Activated CD8-positive, alpha-beta T cell treated with anti-CD3 and anti-CD28 coated beads for 36 hours (primary cell): ENCODE data around the gene KRTAP5-2. TPM values are rescaled to one million over a fixed set of nuclear protein-coding genes. Genes with fewer than 3 reads are reported as not detected.
"Not testable (repeated sequence)": the region's sequence is repeated elsewhere in the genome, so short reads cannot be mapped to it uniquely, and the experiment has no call there.

Source experiments
- ATAC-seq: fragments of 200-7000 bp; cut with Tn5 transposase; one replicate; pipeline ENCODE4 v1.10.0; 2021; ENCODE audit warnings: mild to moderate bottlenecking, moderate library complexity
- CTCF ChIA-PET: fragments of 350-600 bp; sonication (Branson Sonifier 250); formaldehyde crosslinking; loops from one replicate; lab custom pipeline; 2021; ENCODE audit warnings: antibody characterized with exemption; lab: Charles Lee
- POLR2A ChIA-PET: fragments of 350-600 bp; sonication (Branson Sonifier 250); formaldehyde crosslinking; loops from one replicate; lab custom pipeline; 2021; ENCODE audit warnings: antibody characterized with exemption; lab: Charles Lee
- DNase-seq: peaks from one replicate; pipeline ENCODE4 v3.0.0-alpha.2; 2020
- H3K27ac Mint-ChIP-seq: one replicate; pipeline ENCODE4 v1.8.0; 2021; ENCODE audit warnings: mild to moderate bottlenecking, mixed read lengths
- H3K27me3 Mint-ChIP-seq: one replicate; pipeline ENCODE4 v1.8.0; 2021; ENCODE audit warnings: mixed read lengths
- H3K36me3 Mint-ChIP-seq: one replicate; pipeline ENCODE4 v1.8.0; 2021; ENCODE audit warnings: low read depth, mixed read lengths
- H3K4me1 Mint-ChIP-seq: one replicate; pipeline ENCODE4 v1.8.0; 2021; ENCODE audit warnings: low read depth, mixed read lengths
- H3K4me3 Mint-ChIP-seq: one replicate; pipeline ENCODE4 v1.8.0; 2021; ENCODE audit warnings: mild to moderate bottlenecking, moderate library complexity, mixed read lengths
- H3K9me3 Mint-ChIP-seq: one replicate; pipeline ENCODE4 v1.8.0; 2021; ENCODE audit warnings: mixed read lengths
- CTCF ChIP-seq: fragments of 200-600 bp; IDR thresholded peaks from one replicate; pipeline ENCODE4 v1.8.0; 2022; ENCODE audit warnings: antibody characterized with exemption, mild to moderate bottlenecking
- intact Hi-C: fragments of 100-400 bp; cut with micrococcal nuclease; formaldehyde crosslinking; loops from one replicate; pipeline ENCODE4 v1.10.0; 2022
- total RNA-seq, 2 experiments: library from RNA; stranded (reverse); gene quantifications; one replicate each; pipeline ENCODE4 v1.2.3, GENCODE V29; 2021

KRTAP5-2 gene
- not detected for total RNA-seq

- Mint-ChIP-seq H3K36me3 (no peaks in the 10 kb centered on the region), H3K27me3 (peaks cover 47% of the 10 kb centered on the region), H3K9me3 (no peaks in the 10 kb centered on the region), H3K4me3 (no peak within 1 kb of the TSS), H3K4me1 (no peaks in the 10 kb centered on the region), H3K27ac (no peak within 1 kb of the TSS)
- no peak for TF ChIP-seq CTCF
- ChIA-PET CTCF (interaction anchor here (3.4 kb wide), 1 partner anchor 32 kb away, joined by 18 read pairs; the partner anchor contains the start of gene KRTAP5-5), POLR2A (no interaction called here)
- ATAC-seq = no peak
- intact Hi-C loops = no loop called here
- no peak for DNase-seq
These were observed at the start of gene KRTAP5-2 for GRCh38 chr11:1597994-1598380. Gene KRTAP5-2, minus strand, starts transcription at chr11:1598294. Its CDS starts 44 bp downstream, at chr11:1598250.

GRCh38 chr11:1646540-1646939 lies 48.4 kb upstream of the KRTAP5-2 start:
- DNase-seq, H3K27ac Mint-ChIP-seq, ATAC-seq, H3K9me3 Mint-ChIP-seq, H3K4me1 Mint-ChIP-seq, H3K36me3 Mint-ChIP-seq, H3K4me3 Mint-ChIP-seq, intact Hi-C loops, H3K27me3 Mint-ChIP-seq: not testable (repeated sequence)
- ChIA-PET CTCF (interaction anchor here (1.3 to 1.5 kb wide), 2 partner anchors 48 to 51 kb away, joined by 4 to 5 read pairs; no protein-coding TSS in a partner anchor), POLR2A (interaction anchor here (1.4 kb wide), 1 partner anchor 187 kb away, joined by 3 read pairs; no protein-coding TSS in a partner anchor)

- Mint-ChIP-seq H3K36me3 (no peaks in the 10 kb centered on the region), H3K4me3 (no peak overlapping the region), H3K27ac (no peak overlapping the region), H3K27me3 (no peaks in the 10 kb centered on the region), H3K4me1 (no peaks in the 10 kb centered on the region), H3K9me3 (no peaks in the 10 kb centered on the region)
- ChIA-PET POLR2A (interaction anchor here (1.4 kb wide), 1 partner anchor 188 kb away, joined by 3 read pairs; no protein-coding TSS in a partner anchor), CTCF (interaction anchor here (0.9 to 1.3 kb wide), 2 partner anchors 49 to 50 kb away, joined by 3 to 5 read pairs; no protein-coding TSS in a partner anchor)
- ATAC-seq = no peak
- no peak for DNase-seq
- TF ChIP-seq CTCF = no peak
- intact Hi-C loops = no loop called here
These were observed 47.3 kb upstream of the KRTAP5-2 start for GRCh38 chr11:1645357-1645821.

GRCh38 chr11:1644601-1645356 lies 46.7 kb upstream of the KRTAP5-2 start:
- H3K4me3 Mint-ChIP-seq = no peak overlapping the region
- intact Hi-C loops = no loop called here
- H3K9me3 Mint-ChIP-seq = no peaks in the 10 kb centered on the region
- peaks cover 6% of the 10 kb centered on the region for H3K27me3 Mint-ChIP-seq
- no peak for TF ChIP-seq CTCF
- no peak for DNase-seq
- POLR2A ChIA-PET = no interaction called here
- no peak overlapping the region for H3K27ac Mint-ChIP-seq
- no peaks in the 10 kb centered on the region for H3K4me1 Mint-ChIP-seq
- ATAC-seq = no peak
- CTCF ChIA-PET = interaction anchor here (8.2 kb wide), 1 partner anchor 7 kb away, joined by 86 read pairs; no protein-coding TSS in a partner anchor
- no peaks in the 10 kb centered on the region for H3K36me3 Mint-ChIP-seq

GRCh38 chr11:1643146-1643690 lies 45.1 kb upstream of the KRTAP5-2 start:
- H3K4me1 Mint-ChIP-seq = no peaks in the 10 kb centered on the region
- intact Hi-C loops = no loop called here
- H3K27me3 Mint-ChIP-seq = peaks cover 8% of the 10 kb centered on the region
- ATAC-seq = no peak
- no peak overlapping the region for H3K4me3 Mint-ChIP-seq
- ChIA-PET POLR2A (no interaction called here), CTCF (interaction anchor here (8.2 kb wide), 1 partner anchor 8 kb away, joined by 86 read pairs; no protein-coding TSS in a partner anchor)
- H3K27ac Mint-ChIP-seq = no peak overlapping the region
- no peaks in the 10 kb centered on the region for H3K9me3 Mint-ChIP-seq
- no peak for DNase-seq
- H3K36me3 Mint-ChIP-seq = no peaks in the 10 kb centered on the region
- no peak for TF ChIP-seq CTCF
